ENCODE data around the gene MYOG. TPM values are rescaled to one million over a fixed set of nuclear protein-coding genes. Genes with fewer than 3 reads are reported as not detected.

MYOG gene
- total RNA-seq, 2 donors from 2014 or later = not detected

- peaks cover 2% of the 10 kb centered on the region for H3K27me3 Mint-ChIP-seq (ENCODE audit: insufficient read depth)
- H3K4me3 ChIP-seq (ENCODE audit: low read length) = no peak overlapping the region
- WGBS, 2 experiments (ENCODE audit: insufficient coverage in 1 of 2, insufficient read length in 1 of 2) = 92 to 94% methylated on average over 15 of the region's 15 CpGs
- no peaks in the 10 kb centered on the region for H3K9me3 ChIP-seq (ENCODE audit: control insufficient read depth, low read length)
- H3K27ac ChIP-seq (ENCODE audit: low read depth, low read length) = no peak overlapping the region
- no peak for TF ChIP-seq CTCF (conservative IDR thresholded peaks at IDR 0.05)
- H3K4me1 Mint-ChIP-seq = peaks cover 21% of the 10 kb centered on the region
- no peak overlapping the region for H3K9ac ChIP-seq (ENCODE audit: extremely low read depth, low read length, poor library complexity, severe bottlenecking)
- H3K36me3 Mint-ChIP-seq (ENCODE audit: low read depth) = no peaks in the 10 kb centered on the region
- no peaks in the 10 kb centered on the region for H3K36me3 ChIP-seq (ENCODE audit: control insufficient read depth, insufficient read depth, low read length)
- H3K27me3 ChIP-seq (ENCODE audit: control insufficient read depth, insufficient read depth, low read length, poor library complexity, severe bottlenecking) = no peaks in the 10 kb centered on the region
- no peak overlapping the region for H3K4me3 Mint-ChIP-seq
- no peaks in the 10 kb centered on the region for H3K9me3 Mint-ChIP-seq
- H3K27ac Mint-ChIP-seq = no peak overlapping the region
- H3K4me1 ChIP-seq (ENCODE audit: control insufficient read depth, insufficient read depth, low read length) = peaks cover 12% of the 10 kb centered on the region
- no peak for DNase-seq
Measured at GRCh38 chr1:203046984-203047630, 38.7 kb downstream of the MYOG start.

GRCh38 chr1:203045821-203046594 is 39.8 kb downstream of the MYOG start:
- H3K36me3 Mint-ChIP-seq (ENCODE audit: low read depth) = no peaks in the 10 kb centered on the region
- H3K4me1 ChIP-seq (ENCODE audit: control insufficient read depth, insufficient read depth, low read length) = peaks cover 12% of the 10 kb centered on the region
- no peaks in the 10 kb centered on the region for H3K9me3 ChIP-seq (ENCODE audit: control insufficient read depth, low read length)
- no peak overlapping the region for H3K9ac ChIP-seq (ENCODE audit: extremely low read depth, low read length, poor library complexity, severe bottlenecking)
- DNase-seq = no peak
- no peak for TF ChIP-seq CTCF (conservative IDR thresholded peaks at IDR 0.05)
- peaks cover 2% of the 10 kb centered on the region for H3K27me3 Mint-ChIP-seq (ENCODE audit: insufficient read depth)
- peaks cover 29% of the 10 kb centered on the region for H3K4me1 Mint-ChIP-seq
- no peak overlapping the region for H3K4me3 ChIP-seq (ENCODE audit: low read length)
- no peaks in the 10 kb centered on the region for H3K9me3 Mint-ChIP-seq
- H3K27ac Mint-ChIP-seq = no peak overlapping the region
- 95 to 96% methylated on average over 13 to 16 of the region's 16 CpGs for WGBS, 2 experiments (ENCODE audit: insufficient coverage in 1 of 2, insufficient read length in 1 of 2)
- no peak overlapping the region for H3K27ac ChIP-seq (ENCODE audit: low read depth, low read length)
- no peaks in the 10 kb centered on the region for H3K27me3 ChIP-seq (ENCODE audit: control insufficient read depth, insufficient read depth, low read length, poor library complexity, severe bottlenecking)
- H3K4me3 Mint-ChIP-seq = no peak overlapping the region
- no peaks in the 10 kb centered on the region for H3K36me3 ChIP-seq (ENCODE audit: control insufficient read depth, insufficient read depth, low read length)

- peaks cover 2% of the 10 kb centered on the region for H3K27me3 Mint-ChIP-seq (ENCODE audit: insufficient read depth)
- H3K36me3 Mint-ChIP-seq (ENCODE audit: low read depth) = no peaks in the 10 kb centered on the region
- TF ChIP-seq CTCF (conservative IDR thresholded peaks at IDR 0.05) = no peak
- no peak overlapping the region for H3K4me3 Mint-ChIP-seq
- no peak for DNase-seq
- H3K9me3 Mint-ChIP-seq = no peaks in the 10 kb centered on the region
- Histone ChIP-seq H3K27ac (ENCODE audit: low read depth, low read length) (no peak overlapping the region), H3K9ac (ENCODE audit: extremely low read depth, low read length, poor library complexity, severe bottlenecking) (no peak overlapping the region), H3K9me3 (ENCODE audit: control insufficient read depth, low read length) (no peaks in the 10 kb centered on the region), H3K4me1 (ENCODE audit: control insufficient read depth, insufficient read depth, low read length) (peaks cover 15% of the 10 kb centered on the region), H3K36me3 (ENCODE audit: control insufficient read depth, insufficient read depth, low read length) (no peaks in the 10 kb centered on the region), H3K4me3 (ENCODE audit: low read length) (no peak overlapping the region), H3K27me3 (ENCODE audit: control insufficient read depth, insufficient read depth, low read length, poor library complexity, severe bottlenecking) (no peaks in the 10 kb centered on the region)
- no peak overlapping the region for H3K27ac Mint-ChIP-seq
- 93 to 99% methylated on average over 14 to 17 of the region's 17 CpGs for WGBS, 2 experiments (ENCODE audit: insufficient coverage in 1 of 2, insufficient read length in 1 of 2)
- H3K4me1 Mint-ChIP-seq = peaks cover 35% of the 10 kb centered on the region
Measured at GRCh38 chr1:203045336-203045735, 40.5 kb downstream of the MYOG start.

All from endodermal cell (in vitro differentiated cells).